NCI-H510A treated with DMSO at 0.1 percent for 48 hours (cell line): ENCODE data around the gene CCNYL1.

ENCODE experiments used
- DNase-seq: peaks from one replicate; lab custom pipeline; 2025; lab: John Stamatoyannopoulos, UW

Gene CCNYL1

GRCh38 chr2:207791579-207792243, 80.3 kb downstream of the CCNYL1 start:
- no peak for DNase-seq

GRCh38 chr2:207792244-207792785, 80.9 kb downstream of the CCNYL1 start:
- no peak for DNase-seq

GRCh38 chr2:207796585-207797350, 85.3 kb downstream of the CCNYL1 start:
- DNase-seq, result peak; percentile 94

- no peak for DNase-seq
Observed at GRCh38 chr2:207801259-207801658, 89.8 kb downstream of the CCNYL1 start.

- no peak for DNase-seq
Observed at GRCh38 chr2:207802650-207803049, 91.2 kb downstream of the CCNYL1 start.
